Pancreas (tissue), 10 donors: ENCODE data around the gene EXOC1. TPM values are rescaled to one million over a fixed set of nuclear protein-coding genes. Genes with fewer than 3 reads are reported as not detected.

Experiments
- ATAC-seq, 4 donors: fragments of 200-7000 bp; cut with Tn5 transposase; one replicate each; pipeline versions ENCODE4 v1.8.0 to v1.9.1; 2020; ENCODE audit warnings: mild to moderate bottlenecking in 4 of 4, moderate library complexity in 4 of 4
- DNase-seq, 6 donors: peaks; one replicate each; pipeline ENCODE4 v3.0.0-alpha.2; 2020
- FAIRE-seq: peaks from 2 replicates; lab custom pipeline; 2012; peaks lifted over from hg19 to GRCh38; lab: Jason Lieb, UNC
- H3K27ac ChIP-seq, 4 donors: fragments of 200-600 bp; sonication (generic); 1 replicate in 3 of 4; 2 replicates in 1 of 4; pipeline versions ENCODE4 v1.5.0 to v1.8.0; 2020
- H3K27me3 ChIP-seq, 4 donors: fragments of 200-600 bp; one replicate each; pipeline ENCODE4 v1.8.0; 2021
- H3K36me3 ChIP-seq, 3 donors: fragments of 200-600 bp; sonication (generic) in 1 of 3; one replicate each; pipeline versions ENCODE4 v1.5.0 to v1.8.0; 2020 to 2021
- H3K4me1 ChIP-seq, 3 donors: fragments of 200-600 bp; one replicate each; pipeline ENCODE4 v1.8.0; 2021
- H3K4me3 ChIP-seq, 4 donors: fragments of 200-600 bp; sonication (generic) in 2 of 4; one replicate each; pipeline versions ENCODE4 v1.5.0 to v1.8.0; 2020 to 2021
- H3K9me3 ChIP-seq, 4 donors: fragments of 200-600 bp; one replicate each; pipeline ENCODE4 v1.8.0; 2021
- WGBS, 2 donors: extraction: QIAGEN DNeasy Blood & Tissue Kit; methylation state at CpG; one replicate each; pipeline ENCODE4 v1.1.7; 2013; 5-methylcytosine and 5-hydroxymethylcytosine counted together
- intact Hi-C, 3 donors: fragments of 100-400 bp; cut with DNase I; formaldehyde crosslinking; loops; one replicate each; pipeline versions ENCODE4 v1.11.1 to v1.14.2; 2022
- polyA plus RNA-seq, 2 donors: library from polyadenylated mRNA; stranded (reverse); fragments of 200-250 nt; gene quantifications; one replicate each; pipeline ENCODE4 v1.2.3, GENCODE V29; 2013
- total RNA-seq, 6 donors: library from RNA; stranded (reverse); fragmentation: NEBNext Ultra II Directional in 4 of 6; extraction: Animal tissue kit (Norgen Biotek cat#: 25700) in 4 of 6; gene quantifications; one replicate each; pipeline versions ENCODE4 v1.2.1 to v1.2.4, GENCODE V29; 2021 to 2023
- TF ChIP-seq, protein P1 (sequence below), 4 donors: fragments of 200-600 bp; sonication (generic) in 3 of 4; IDR thresholded peaks; one replicate each; pipeline versions ENCODE4 v1.5.0 to v1.8.0; 2021; ENCODE audit warnings: antibody characterized with exemption in 4 of 4
- donor health status: healthy with polysubstance abuse.
- donor health status: DM: no; HTN: no; CAD: no; lungs with moderate emphysema.
- donor health status: DM: no; HTN: no; CAD: no.
- donor health status: control.
- donor health status: control.
- donor health status: Bipolar disorder and iron deficiency.
- donor health status: DM: yes; HTN: yes; CAD: no.
- donor health status: DM: no; HTN: no; CAD: no.
- donor health status: DM: no; HTN: no; CAD: no.
- donor health status: DM: yes; HTN: yes; CAD: no.

Gene EXOC1
- total and polyA plus RNA-seq, 8 donors = 8.2 to 21.7 (median 11.0) TPM

- no peaks in the 10 kb centered on the region for H3K4me1 ChIP-seq
- peaks cover 0 to 4% (median 0%) of the 10 kb centered on the region in 4 donors for H3K27me3 ChIP-seq
- H3K27ac ChIP-seq = no peak overlapping the region
- no peaks in the 10 kb centered on the region for H3K9me3 ChIP-seq
- no peak overlapping the region for H3K4me3 ChIP-seq
- WGBS, 2 donors = 48 to 66% methylated on average over 2 of the region's 2 CpGs
- no peak for FAIRE-seq
- DNase-seq = no peak
- intact Hi-C loops = no loop called here
- H3K36me3 ChIP-seq = no peaks in the 10 kb centered on the region
- TF ChIP-seq, protein P1, sequence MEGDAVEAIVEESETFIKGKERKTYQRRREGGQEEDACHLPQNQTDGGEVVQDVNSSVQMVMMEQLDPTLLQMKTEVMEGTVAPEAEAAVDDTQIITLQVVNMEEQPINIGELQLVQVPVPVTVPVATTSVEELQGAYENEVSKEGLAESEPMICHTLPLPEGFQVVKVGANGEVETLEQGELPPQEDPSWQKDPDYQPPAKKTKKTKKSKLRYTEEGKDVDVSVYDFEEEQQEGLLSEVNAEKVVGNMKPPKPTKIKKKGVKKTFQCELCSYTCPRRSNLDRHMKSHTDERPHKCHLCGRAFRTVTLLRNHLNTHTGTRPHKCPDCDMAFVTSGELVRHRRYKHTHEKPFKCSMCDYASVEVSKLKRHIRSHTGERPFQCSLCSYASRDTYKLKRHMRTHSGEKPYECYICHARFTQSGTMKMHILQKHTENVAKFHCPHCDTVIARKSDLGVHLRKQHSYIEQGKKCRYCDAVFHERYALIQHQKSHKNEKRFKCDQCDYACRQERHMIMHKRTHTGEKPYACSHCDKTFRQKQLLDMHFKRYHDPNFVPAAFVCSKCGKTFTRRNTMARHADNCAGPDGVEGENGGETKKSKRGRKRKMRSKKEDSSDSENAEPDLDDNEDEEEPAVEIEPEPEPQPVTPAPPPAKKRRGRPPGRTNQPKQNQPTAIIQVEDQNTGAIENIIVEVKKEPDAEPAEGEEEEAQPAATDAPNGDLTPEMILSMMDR (IDR thresholded peaks at IDR 0.05) = no peak
- ATAC-seq = no peak
Measured at GRCh38 chr4:55827582-55827981, 25.9 kb upstream of the EXOC1 start.

GRCh38 chr4:55830048-55830447, 23.4 kb upstream of the EXOC1 start:
- H3K9me3 ChIP-seq = no peaks in the 10 kb centered on the region
- H3K36me3 ChIP-seq = no peaks in the 10 kb centered on the region
- H3K27ac ChIP-seq = no peak overlapping the region
- ATAC-seq (no peak), DNase-seq (no peak), FAIRE-seq (no peak)
- 56 to 72% methylated on average over 3 of the region's 3 CpGs for WGBS, 2 donors
- H3K4me3 ChIP-seq = no peak overlapping the region
- intact Hi-C loops = no loop called here
- TF ChIP-seq, protein P1 (IDR thresholded peaks at IDR 0.05) = no peak
- H3K27me3 ChIP-seq = no peaks in the 10 kb centered on the region
- no peaks in the 10 kb centered on the region for H3K4me1 ChIP-seq

GRCh38 chr4:55830716-55831115, 22.7 kb upstream of the EXOC1 start:
- DNase-seq (no peak), FAIRE-seq (no peak), ATAC-seq (no peak)
- 40 to 47% methylated on average over 4 of the region's 4 CpGs for WGBS, 2 donors
- H3K27me3 ChIP-seq = no peaks in the 10 kb centered on the region
- H3K4me1 ChIP-seq = no peaks in the 10 kb centered on the region
- H3K4me3 ChIP-seq = no peak overlapping the region
- H3K36me3 ChIP-seq = no peaks in the 10 kb centered on the region
- TF ChIP-seq, protein P1 (IDR thresholded peaks at IDR 0.05) = no peak
- intact Hi-C loops = no loop called here
- no peak overlapping the region for H3K27ac ChIP-seq
- no peaks in the 10 kb centered on the region for H3K9me3 ChIP-seq

DNA sequence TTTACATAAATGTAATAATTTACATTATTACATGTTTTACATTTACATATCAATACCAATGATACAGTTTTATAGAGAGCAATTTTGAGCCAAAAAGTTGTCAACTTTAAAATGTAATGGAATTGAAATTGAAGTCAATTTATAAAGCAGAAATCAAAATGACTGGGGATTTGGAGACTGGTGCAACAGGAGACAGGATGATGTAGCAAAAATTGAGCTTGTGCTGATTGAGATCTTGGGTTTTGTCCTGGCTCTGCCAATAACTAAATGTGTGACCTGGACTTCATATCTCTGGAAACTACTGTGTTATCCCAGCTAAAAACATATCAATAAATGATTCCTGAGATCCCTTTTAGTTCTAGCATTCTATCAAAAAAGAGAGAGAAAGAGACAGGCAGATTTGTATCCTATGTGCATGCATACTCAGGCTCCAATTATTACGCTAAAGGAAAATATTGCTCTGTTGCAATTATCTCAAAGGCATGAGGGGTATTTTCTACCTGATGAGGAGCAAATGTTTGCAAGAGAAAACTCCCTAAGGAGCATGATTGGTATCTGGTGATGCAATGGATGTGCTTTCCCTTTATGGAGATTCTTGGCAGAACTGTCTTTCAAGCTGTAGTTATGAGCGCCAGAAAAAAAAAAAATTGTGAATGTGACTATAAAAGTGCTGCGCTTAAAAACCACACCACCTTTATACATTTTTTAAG, 19.2 kb upstream of the EXOC1 start:
- TF ChIP-seq, protein P1 (IDR thresholded peaks at IDR 0.05) = no peak
- intact Hi-C loops = no loop called here
- FAIRE-seq (no peak), DNase-seq (no peak), ATAC-seq (no peak)
- no peak overlapping the region for H3K27ac ChIP-seq
- no peak overlapping the region for H3K4me3 ChIP-seq
- H3K4me1 ChIP-seq = no peaks in the 10 kb centered on the region
- no peaks in the 10 kb centered on the region for H3K36me3 ChIP-seq
- H3K27me3 ChIP-seq = peaks cover 0 to 20% (median 3%) of the 10 kb centered on the region in 4 donors
- no peaks in the 10 kb centered on the region for H3K9me3 ChIP-seq
- WGBS, 2 donors = 87 to 91% methylated on average over 3 of the region's 3 CpGs

DNA sequence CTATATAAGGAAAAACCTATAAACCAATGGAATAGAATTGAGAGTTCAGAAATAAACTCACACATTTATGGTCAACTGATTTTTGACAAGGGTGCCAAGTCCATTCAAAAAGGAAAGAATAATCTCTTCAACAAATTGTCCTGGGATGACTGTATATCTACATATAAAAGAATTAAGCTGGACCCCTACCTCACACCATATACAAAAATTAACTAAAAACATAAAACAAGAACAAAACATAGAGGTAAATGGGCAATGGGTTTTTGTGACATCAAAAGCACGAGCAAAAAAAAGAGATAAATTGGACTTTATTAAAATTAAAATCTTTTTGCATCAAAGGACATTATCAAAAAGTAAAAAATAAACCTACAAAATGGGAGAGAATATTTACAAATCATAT, 15.5 kb upstream of the EXOC1 start:
- ATAC-seq = no peak
- no peak overlapping the region for H3K27ac ChIP-seq

More for the DNA sequence above, 15.5 kb upstream of the EXOC1 start:
- Histone ChIP-seq H3K4me1 (no peaks in the 10 kb centered on the region), H3K36me3 (no peaks in the 10 kb centered on the region), H3K9me3 (no peaks in the 10 kb centered on the region), H3K27me3 (peaks cover 0 to 20% (median 5%) of the 10 kb centered on the region in 4 donors), H3K4me3 (no peak overlapping the region)
- 39 to 58% methylated on average over 1 of the region's 1 CpG for WGBS, 2 donors
- FAIRE-seq (no peak), DNase-seq (no peak)
- TF ChIP-seq, protein P1 (IDR thresholded peaks at IDR 0.05) = no peak
- intact Hi-C loops = no loop called here
